ENCODE measurements around the gene PPARG. TPM values are rescaled to one million over a fixed set of nuclear protein-coding genes. Genes with fewer than 3 reads are reported as not detected.

Gene PPARG
- total and polyA plus RNA-seq, 10 of the 15 experiments (the other 5 are each of a cell fraction or from before 2014, with no cell fraction given): 0.06 to 0.86 (median 0.12) TPM; not detected in 5

DNA sequence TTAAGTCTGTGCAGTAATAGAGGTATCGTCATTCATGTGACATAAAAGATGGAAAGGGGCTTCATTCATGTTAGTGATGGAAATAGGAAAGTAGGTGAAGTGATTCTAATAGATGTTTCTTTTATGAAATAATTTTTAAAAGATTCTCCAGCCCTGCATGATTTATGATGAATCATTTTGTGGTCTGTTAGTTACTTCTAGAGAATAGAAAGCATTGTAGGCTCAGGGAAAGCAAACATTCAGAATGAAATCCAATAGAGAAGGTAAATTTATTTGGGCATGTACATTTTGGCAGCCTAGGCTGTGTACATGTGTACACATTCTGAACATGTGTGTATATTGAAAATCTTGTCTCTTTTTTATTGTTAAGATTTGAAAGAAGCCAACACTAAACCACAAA lies 23.1 kb downstream of the PPARG start (continued):
- TF ChIP-seq, protein P1, sequence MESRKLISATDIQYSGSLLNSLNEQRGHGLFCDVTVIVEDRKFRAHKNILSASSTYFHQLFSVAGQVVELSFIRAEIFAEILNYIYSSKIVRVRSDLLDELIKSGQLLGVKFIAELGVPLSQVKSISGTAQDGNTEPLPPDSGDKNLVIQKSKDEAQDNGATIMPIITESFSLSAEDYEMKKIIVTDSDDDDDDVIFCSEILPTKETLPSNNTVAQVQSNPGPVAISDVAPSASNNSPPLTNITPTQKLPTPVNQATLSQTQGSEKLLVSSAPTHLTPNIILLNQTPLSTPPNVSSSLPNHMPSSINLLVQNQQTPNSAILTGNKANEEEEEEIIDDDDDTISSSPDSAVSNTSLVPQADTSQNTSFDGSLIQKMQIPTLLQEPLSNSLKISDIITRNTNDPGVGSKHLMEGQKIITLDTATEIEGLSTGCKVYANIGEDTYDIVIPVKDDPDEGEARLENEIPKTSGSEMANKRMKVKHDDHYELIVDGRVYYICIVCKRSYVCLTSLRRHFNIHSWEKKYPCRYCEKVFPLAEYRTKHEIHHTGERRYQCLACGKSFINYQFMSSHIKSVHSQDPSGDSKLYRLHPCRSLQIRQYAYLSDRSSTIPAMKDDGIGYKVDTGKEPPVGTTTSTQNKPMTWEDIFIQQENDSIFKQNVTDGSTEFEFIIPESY (IDR thresholded peaks at IDR 0.05): no peak
- TF ChIP-seq RB1 (IDR thresholded peaks at IDR 0.05; ENCODE audit: borderline replicate concordance) (no peak), RFX5 (IDR thresholded peaks at IDR 0.05; ENCODE audit: low read depth, low read length) (no peak), EP300 (IDR thresholded peaks at IDR 0.05; ENCODE audit: borderline replicate concordance in 1 of 2, control insufficient read depth in 1 of 2, low read depth in 2 of 2, low read length in 2 of 2) (no peak)

DNA sequence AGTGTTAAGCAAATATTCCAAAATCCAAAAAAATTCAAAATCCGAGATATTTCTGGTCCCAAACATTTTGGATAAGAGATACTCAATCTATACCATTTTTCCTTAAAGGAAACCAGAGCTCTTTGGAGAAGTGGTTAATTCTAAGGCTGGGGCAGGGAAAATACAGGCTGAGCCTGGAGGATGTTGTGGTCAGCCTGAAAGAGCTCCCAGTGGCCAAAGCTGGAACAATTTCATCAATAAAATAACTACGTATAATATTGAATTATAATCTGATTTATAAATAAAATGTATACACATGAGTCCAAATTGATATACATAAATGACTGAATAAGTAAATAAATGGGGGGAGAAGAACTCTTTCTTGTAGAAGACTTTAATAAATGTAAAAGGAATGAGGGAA lies 24.6 kb downstream of the PPARG start:
- no peaks in the 10 kb centered on the region for H4K20me1 ChIP-seq (ENCODE audit: control insufficient read depth, insufficient read depth)
- RAD21 ChIA-PET (ENCODE audit: unreplicated experiment): no interaction called here
- 45% methylated on average over 2 of the region's 2 CpGs for WGBS (ENCODE audit: insufficient coverage, insufficient replicate concordance, low lambda C conversion rate, missing lambda C conversion rate)
- no TSS peak for BruUV-seq (replicated peaks)
- H3K9ac ChIP-seq (ENCODE audit: control insufficient read depth, insufficient read depth, low read length): no peak overlapping the region
- POLR2A ChIA-PET: no interaction called here
- no peak overlapping the region for H3K4me3 ChIP-seq
- DNase-seq (ENCODE audit: low read depth, low spot score): no peak
- SMC1A ChIA-PET (ENCODE audit: uncharacterized antibody, unreplicated experiment): interaction anchor here (0.6 to 2.8 kb wide), 5 partner anchors 9 to 166 kb away, joined by 3 to 9 read pairs (median 4); no protein-coding TSS in a partner anchor
- no peaks in the 10 kb centered on the region for H3K9me3 ChIP-seq (replicated peaks; ENCODE audit: control insufficient read depth, insufficient read depth, low read length)
- intact Hi-C loops (cut with micrococcal nuclease; ENCODE audit: unreplicated experiment) (no loop called here), in situ Hi-C loops (cut with MboI) (no loop called here)
- H3K36me3 ChIP-seq (ENCODE audit: control insufficient read depth in 2 of 2, insufficient read depth in 2 of 2, low read length in 1 of 2): no peaks in the 10 kb centered on the region
- no peaks in the 10 kb centered on the region for H3K4me1 ChIP-seq (ENCODE audit: control insufficient read depth, insufficient read depth, low read length)
- no peaks in the 10 kb centered on the region for H3K79me2 ChIP-seq (ENCODE audit: control insufficient read depth, insufficient read depth, low read length)
- ATAC-seq: no peak
- H2AFZ ChIP-seq (ENCODE audit: control insufficient read depth, low read depth, low read length): no peak overlapping the region
- no peak overlapping the region for H3K4me2 ChIP-seq (ENCODE audit: control insufficient read depth, insufficient read depth)
- no peak overlapping the region for H3K27ac ChIP-seq (ENCODE audit: control insufficient read depth, insufficient read depth)
- CTCF ChIA-PET: interaction anchor here (1.0 kb wide), 2 partner anchors 9 to 41 kb away, joined by 3 to 5 read pairs; no protein-coding TSS in a partner anchor
- H3K27me3 ChIP-seq (replicated peaks in 1 of 2; ENCODE audit: control insufficient read depth in 2 of 2, insufficient read depth in 2 of 2, low read length in 1 of 2): no peaks in the 10 kb centered on the region; a peak in 1 of 4 replicates
- FAIRE-seq: no peak
- TF ChIP-seq SIN3A (IDR thresholded peaks at IDR 0.05; ENCODE audit: low read depth, low read length) (no peak), ZNF207 (IDR thresholded peaks at IDR 0.05; ENCODE audit: borderline replicate concordance) (no peak), NBN (IDR thresholded peaks at IDR 0.05) (no peak), BRCA1 (IDR thresholded peaks at IDR 0.05; ENCODE audit: low read depth, low read length) (no peak), ZBED1 (IDR thresholded peaks at IDR 0.05; ENCODE audit: borderline replicate concordance) (no peak), SP1 (IDR thresholded peaks at IDR 0.05; ENCODE audit: low read depth, low read length) (no peak), SMC3 (IDR thresholded peaks at IDR 0.05; ENCODE audit: borderline replicate concordance, low read length) (no peak), SMAD1 (IDR thresholded peaks at IDR 0.05; ENCODE audit: low read depth, partially characterized antibody) (no peak)
- TF ChIP-seq, protein P2, sequence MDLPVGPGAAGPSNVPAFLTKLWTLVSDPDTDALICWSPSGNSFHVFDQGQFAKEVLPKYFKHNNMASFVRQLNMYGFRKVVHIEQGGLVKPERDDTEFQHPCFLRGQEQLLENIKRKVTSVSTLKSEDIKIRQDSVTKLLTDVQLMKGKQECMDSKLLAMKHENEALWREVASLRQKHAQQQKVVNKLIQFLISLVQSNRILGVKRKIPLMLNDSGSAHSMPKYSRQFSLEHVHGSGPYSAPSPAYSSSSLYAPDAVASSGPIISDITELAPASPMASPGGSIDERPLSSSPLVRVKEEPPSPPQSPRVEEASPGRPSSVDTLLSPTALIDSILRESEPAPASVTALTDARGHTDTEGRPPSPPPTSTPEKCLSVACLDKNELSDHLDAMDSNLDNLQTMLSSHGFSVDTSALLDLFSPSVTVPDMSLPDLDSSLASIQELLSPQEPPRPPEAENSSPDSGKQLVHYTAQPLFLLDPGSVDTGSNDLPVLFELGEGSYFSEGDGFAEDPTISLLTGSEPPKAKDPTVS (IDR thresholded peaks at IDR 0.05; ENCODE audit: low read depth, low read length): no peak
- TF ChIP-seq, protein P3, sequence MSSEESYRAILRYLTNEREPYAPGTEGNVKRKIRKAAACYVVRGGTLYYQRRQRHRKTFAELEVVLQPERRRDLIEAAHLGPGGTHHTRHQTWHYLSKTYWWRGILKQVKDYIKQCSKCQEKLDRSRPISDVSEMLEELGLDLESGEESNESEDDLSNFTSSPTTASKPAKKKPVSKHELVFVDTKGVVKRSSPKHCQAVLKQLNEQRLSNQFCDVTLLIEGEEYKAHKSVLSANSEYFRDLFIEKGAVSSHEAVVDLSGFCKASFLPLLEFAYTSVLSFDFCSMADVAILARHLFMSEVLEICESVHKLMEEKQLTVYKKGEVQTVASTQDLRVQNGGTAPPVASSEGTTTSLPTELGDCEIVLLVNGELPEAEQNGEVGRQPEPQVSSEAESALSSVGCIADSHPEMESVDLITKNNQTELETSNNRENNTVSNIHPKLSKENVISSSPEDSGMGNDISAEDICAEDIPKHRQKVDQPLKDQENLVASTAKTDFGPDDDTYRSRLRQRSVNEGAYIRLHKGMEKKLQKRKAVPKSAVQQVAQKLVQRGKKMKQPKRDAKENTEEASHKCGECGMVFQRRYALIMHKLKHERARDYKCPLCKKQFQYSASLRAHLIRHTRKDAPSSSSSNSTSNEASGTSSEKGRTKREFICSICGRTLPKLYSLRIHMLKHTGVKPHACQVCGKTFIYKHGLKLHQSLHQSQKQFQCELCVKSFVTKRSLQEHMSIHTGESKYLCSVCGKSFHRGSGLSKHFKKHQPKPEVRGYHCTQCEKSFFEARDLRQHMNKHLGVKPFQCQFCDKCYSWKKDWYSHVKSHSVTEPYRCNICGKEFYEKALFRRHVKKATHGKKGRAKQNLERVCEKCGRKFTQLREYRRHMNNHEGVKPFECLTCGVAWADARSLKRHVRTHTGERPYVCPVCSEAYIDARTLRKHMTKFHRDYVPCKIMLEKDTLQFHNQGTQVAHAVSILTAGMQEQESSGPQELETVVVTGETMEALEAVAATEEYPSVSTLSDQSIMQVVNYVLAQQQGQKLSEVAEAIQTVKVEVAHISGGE (CRISPR knock-in tag; IDR thresholded peaks at IDR 0.05): no peak
